Prostate gland (tissue), 2 donors: ENCODE measurements around the gene DIPK1B. TPM values are rescaled to one million over a fixed set of nuclear protein-coding genes. Genes with fewer than 3 reads are reported as not detected.

Experiments used
- DNase-seq: peaks from one replicate; pipeline ENCODE4 v3.0.0-alpha.2; 2019; ENCODE audit warnings: low spot score
- H3K27ac ChIP-seq, 2 donors: fragments of 200-600 bp; sonication (generic); 2 replicates each; pipeline ENCODE4 v1.5.1; 2017 to 2019
- H3K27me3 ChIP-seq: fragments of 200-600 bp; sonication (generic); replicated peaks from 2 replicates; pipeline ENCODE4 v1.5.1; 2019; ENCODE audit not compliant: insufficient read depth
- H3K36me3 ChIP-seq, 2 donors: fragments of 200-600 bp; sonication (generic); 1 replicate in 1 of 2; 2 replicates in 1 of 2; pipeline versions ENCODE4 v1.5.1 to v1.8.1; 2017 to 2019
- H3K4me1 ChIP-seq: fragments of 200-600 bp; sonication (generic); replicated peaks from 2 replicates; pipeline ENCODE4 v1.5.1; 2019
- H3K4me3 ChIP-seq, 2 donors: fragments of 200-600 bp; sonication (generic); 2 replicates each; pipeline ENCODE4 v1.5.1; 2017 to 2019
- H3K9me3 ChIP-seq: fragments of 200-600 bp; sonication (generic); 2 replicates; pipeline ENCODE4 v1.5.1; 2017
- CTCF ChIP-seq, 4 experiments: fragments of 200-600 bp in 2 of 4; fragments of 450-650 bp in 2 of 4; sonication (generic) in 2 of 4; IDR thresholded peaks; 1 replicate in 3 of 4; 2 replicates in 1 of 4; pipeline ENCODE4 v1.5.1; 2016 to 2019; ENCODE audit warnings: antibody characterized with exemption in 4 of 4, mild to moderate bottlenecking in 2 of 4, moderate library complexity in 2 of 4
- POLR2A ChIP-seq: fragments of 450-650 bp; IDR thresholded peaks from one replicate; pipeline ENCODE4 v1.6.1; 2016; ENCODE audit warnings: antibody characterized with exemption, mild to moderate bottlenecking
- POLR2AphosphoS5 ChIP-seq: sonication (generic); formaldehyde crosslinking; IDR thresholded peaks from one replicate; pipeline ENCODE4 v1.6.1; 2017; ENCODE audit warnings: antibody characterized with exemption
- WGBS: methylation state at CpG from one replicate; pipeline ENCODE4 v1.1.5; 2018; 5-methylcytosine and 5-hydroxymethylcytosine counted together
- intact Hi-C: fragments of 100-400 bp; cut with DNase I; formaldehyde crosslinking; loops from one replicate; pipeline ENCODE4 v1.14.2; 2022
- total RNA-seq, 2 donors: library from RNA; depleted of rRNA; stranded (reverse); fragments of >200 nt; gene quantifications; one replicate each; pipeline ENCODE4 v1.1.0, GENCODE V29; 2016

DIPK1B gene
- total RNA-seq, 2 donors from 2014 or later = 18.9 to 27.8 TPM

DNA sequence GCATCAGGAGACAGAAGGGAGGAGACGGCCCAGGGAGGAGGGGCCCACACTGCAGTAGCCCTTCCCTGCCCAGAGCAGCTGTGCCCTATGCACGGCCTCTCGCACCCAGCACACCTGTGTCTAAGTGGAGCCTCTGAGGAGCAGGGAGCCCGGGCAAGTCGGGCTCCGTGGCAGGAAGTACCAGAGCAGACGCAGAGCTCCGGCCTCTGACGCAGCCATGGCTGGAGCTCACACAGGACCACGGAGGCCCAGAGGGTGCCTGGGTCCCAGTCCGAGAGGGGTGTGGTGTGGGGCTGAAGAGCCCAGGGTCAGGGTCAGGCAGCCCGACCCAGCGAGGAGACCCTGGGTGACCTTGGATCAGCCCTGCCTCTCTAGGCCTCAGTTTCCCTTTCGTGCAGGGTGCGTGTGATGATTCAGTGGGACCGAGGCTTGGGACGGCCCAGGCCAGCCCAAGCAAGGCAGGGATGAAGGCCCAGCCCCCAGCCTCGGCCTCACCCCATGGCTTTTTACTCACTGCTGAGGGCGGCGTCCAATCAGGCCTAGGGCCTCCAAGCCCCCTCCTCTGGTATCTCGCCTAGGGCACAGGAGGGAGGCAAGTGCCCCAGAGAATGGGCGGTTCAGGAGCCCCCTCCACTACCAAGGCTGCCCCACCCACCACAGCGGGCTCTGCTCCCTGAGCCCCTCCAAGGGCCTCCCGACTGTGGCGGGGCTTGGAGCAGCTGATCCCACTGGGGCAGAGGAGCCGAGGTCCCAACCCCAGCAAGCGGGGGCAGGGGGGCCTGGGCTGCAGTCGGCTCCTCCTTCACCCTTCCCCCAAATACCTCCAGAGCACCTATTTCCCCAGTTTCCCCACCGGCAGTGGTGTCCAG is 20.8 kb upstream of the DIPK1B start:
- intact Hi-C loops = loop anchor here (5.0 kb wide), 1 partner anchor 204 kb away; no protein-coding TSS in a partner anchor
- Histone ChIP-seq H3K4me3 (no peak overlapping the region), H3K9me3 (no peaks in the 10 kb centered on the region), H3K27me3 (no peaks in the 10 kb centered on the region), H3K27ac (no peak overlapping the region), H3K36me3 (no peaks in the 10 kb centered on the region), H3K4me1 (peaks cover 4% of the 10 kb centered on the region)
- 89% methylated on average over 27 of the region's 29 CpGs for WGBS
- TF ChIP-seq POLR2A (no peak), POLR2AphosphoS5 (no peak), CTCF (IDR thresholded peaks at IDR 0.05) (no peak)
- DNase-seq = no peak

DNA sequence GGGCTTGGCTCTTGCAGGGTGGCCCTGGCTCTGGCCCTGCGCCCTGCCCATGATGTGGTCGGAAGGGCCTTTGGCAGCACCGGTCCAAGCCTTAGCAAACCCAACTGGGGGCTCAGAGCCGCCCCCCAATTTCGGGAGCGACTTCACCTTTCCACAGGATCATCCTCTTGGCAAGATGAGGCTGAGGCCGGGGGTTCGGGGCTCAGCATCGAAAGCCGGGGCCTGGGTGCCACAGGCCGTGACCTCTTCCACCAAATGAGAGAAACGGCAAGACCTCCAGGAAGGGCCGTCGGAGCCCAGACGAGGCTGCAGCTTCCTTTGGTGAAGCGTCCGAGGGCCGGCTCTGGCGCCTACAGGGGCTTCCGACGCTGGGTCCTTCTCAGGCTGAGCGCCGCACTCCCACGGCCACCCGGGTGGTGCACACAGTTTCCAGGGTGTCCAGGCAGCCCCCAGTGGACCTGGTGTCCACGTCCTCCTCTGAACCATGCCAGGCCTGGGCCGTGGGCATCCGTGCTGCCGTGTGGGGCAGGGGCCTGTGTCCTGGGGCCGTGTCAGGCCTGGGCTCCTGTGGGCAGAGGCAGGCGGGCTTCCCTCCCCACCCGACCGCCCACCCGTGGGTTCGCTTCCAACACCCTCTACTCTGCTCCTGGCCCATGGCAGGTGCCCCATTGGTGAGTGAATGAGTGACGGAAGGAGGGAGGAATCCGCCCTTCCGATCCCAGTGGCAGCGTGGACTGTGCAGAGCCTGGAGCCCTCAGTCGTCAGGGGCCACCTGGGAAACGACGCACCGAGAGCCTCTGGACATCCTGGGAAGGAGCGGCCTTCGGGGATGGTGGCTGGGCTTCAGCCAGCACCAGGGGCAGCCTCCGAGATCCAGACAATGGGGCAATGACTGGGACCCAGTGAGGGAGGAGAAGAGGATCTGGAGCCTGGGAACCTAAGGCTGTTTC is 19.9 kb upstream of the DIPK1B start:
- Histone ChIP-seq H3K36me3 (no peaks in the 10 kb centered on the region), H3K27me3 (no peaks in the 10 kb centered on the region), H3K4me3 (no peak overlapping the region), H3K9me3 (no peaks in the 10 kb centered on the region), H3K4me1 (peaks cover 4% of the 10 kb centered on the region), H3K27ac (no peak overlapping the region)
- intact Hi-C loops = loop anchor here (5.0 kb wide), 1 partner anchor 205 kb away; no protein-coding TSS in a partner anchor
- 92% methylated on average over 46 of the region's 46 CpGs for WGBS
- no peak for DNase-seq
- TF ChIP-seq POLR2A (no peak), POLR2AphosphoS5 (no peak), CTCF (IDR thresholded peaks at IDR 0.05) (no peak)

GRCh38 chr9:136693135-136693489 is 19.3 kb upstream of the DIPK1B start:
- WGBS = 82% methylated on average over 14 of the region's 14 CpGs
- Histone ChIP-seq H3K27me3 (no peaks in the 10 kb centered on the region), H3K27ac (no peak overlapping the region), H3K4me1 (peaks cover 4% of the 10 kb centered on the region), H3K9me3 (no peaks in the 10 kb centered on the region), H3K4me3 (no peak overlapping the region), H3K36me3 (no peaks in the 10 kb centered on the region)
- intact Hi-C loops = loop anchor here (5.0 kb wide), 1 partner anchor 206 kb away; no protein-coding TSS in a partner anchor
- DNase-seq = no peak
- TF ChIP-seq CTCF (IDR thresholded peaks at IDR 0.05) (no peak), POLR2A (no peak), POLR2AphosphoS5 (no peak)

GRCh38 chr9:136693490-136694162 is 18.7 kb upstream of the DIPK1B start:
- intact Hi-C loops = loop anchor here (5.0 kb wide), 1 partner anchor 206 kb away; no protein-coding TSS in a partner anchor
- H3K36me3 ChIP-seq = no peaks in the 10 kb centered on the region
- H3K4me1 ChIP-seq = peaks cover 4% of the 10 kb centered on the region
- no peaks in the 10 kb centered on the region for H3K9me3 ChIP-seq
- no peaks in the 10 kb centered on the region for H3K27me3 ChIP-seq
- no peak for DNase-seq
- WGBS = 58% methylated on average over 13 of the region's 15 CpGs
- H3K4me3 ChIP-seq = no peak overlapping the region
- no peak overlapping the region for H3K27ac ChIP-seq
- TF ChIP-seq POLR2A (no peak), POLR2AphosphoS5 (no peak), CTCF (IDR thresholded peaks at IDR 0.05) (no peak)
